ENCODE measurements around the gene THOC7.

THOC7 gene

GRCh38 chr3:63851287-63851686, 12.3 kb downstream of the THOC7 start:
- H3K36me3 ChIP-seq: no peaks in the 10 kb centered on the region
- no peak overlapping the region for H3K4me3 ChIP-seq (ENCODE audit: low read depth in 1 of 2, low read length in 1 of 2)
- H3K27ac ChIP-seq: no peak overlapping the region
- H3K4me1 ChIP-seq (ENCODE audit: control insufficient read depth in 1 of 2, insufficient read depth in 1 of 2, low read depth in 1 of 2, low read length in 1 of 2): peaks cover 4 to 9% of the 10 kb centered on the region in 2 experiments
- H3K9me3 ChIP-seq: no peaks in the 10 kb centered on the region
- TF ChIP-seq, protein P1, sequence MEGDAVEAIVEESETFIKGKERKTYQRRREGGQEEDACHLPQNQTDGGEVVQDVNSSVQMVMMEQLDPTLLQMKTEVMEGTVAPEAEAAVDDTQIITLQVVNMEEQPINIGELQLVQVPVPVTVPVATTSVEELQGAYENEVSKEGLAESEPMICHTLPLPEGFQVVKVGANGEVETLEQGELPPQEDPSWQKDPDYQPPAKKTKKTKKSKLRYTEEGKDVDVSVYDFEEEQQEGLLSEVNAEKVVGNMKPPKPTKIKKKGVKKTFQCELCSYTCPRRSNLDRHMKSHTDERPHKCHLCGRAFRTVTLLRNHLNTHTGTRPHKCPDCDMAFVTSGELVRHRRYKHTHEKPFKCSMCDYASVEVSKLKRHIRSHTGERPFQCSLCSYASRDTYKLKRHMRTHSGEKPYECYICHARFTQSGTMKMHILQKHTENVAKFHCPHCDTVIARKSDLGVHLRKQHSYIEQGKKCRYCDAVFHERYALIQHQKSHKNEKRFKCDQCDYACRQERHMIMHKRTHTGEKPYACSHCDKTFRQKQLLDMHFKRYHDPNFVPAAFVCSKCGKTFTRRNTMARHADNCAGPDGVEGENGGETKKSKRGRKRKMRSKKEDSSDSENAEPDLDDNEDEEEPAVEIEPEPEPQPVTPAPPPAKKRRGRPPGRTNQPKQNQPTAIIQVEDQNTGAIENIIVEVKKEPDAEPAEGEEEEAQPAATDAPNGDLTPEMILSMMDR (IDR thresholded peaks at IDR 0.05): no peak
- no peaks in the 10 kb centered on the region for H3K27me3 ChIP-seq

DNA sequence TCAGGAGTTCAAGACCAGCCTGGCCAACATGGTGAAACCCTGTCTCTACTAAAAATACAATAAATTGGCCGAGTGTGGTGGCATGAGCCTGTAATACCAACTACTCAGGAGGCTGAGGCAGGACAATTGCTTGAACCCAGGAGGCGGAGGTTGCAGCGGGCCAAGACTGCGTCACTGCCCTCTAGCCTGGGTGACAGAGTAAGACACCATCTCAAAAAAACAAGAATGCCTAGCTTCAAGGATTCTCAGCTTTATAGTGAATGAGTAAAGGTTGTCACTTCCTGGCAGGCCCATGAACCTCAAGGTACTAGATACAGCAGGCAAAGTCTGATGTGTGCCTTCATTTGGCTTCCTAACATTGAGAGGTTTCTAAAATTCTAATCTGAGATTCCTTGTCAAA, 14.4 kb downstream of the THOC7 start:
- Histone ChIP-seq H3K9me3 (no peaks in the 10 kb centered on the region), H3K36me3 (no peaks in the 10 kb centered on the region), H3K4me1 (ENCODE audit: control insufficient read depth in 1 of 2, insufficient read depth in 1 of 2, low read depth in 1 of 2, low read length in 1 of 2) (no peaks in the 10 kb centered on the region), H3K27ac (no peak overlapping the region), H3K27me3 (no peaks in the 10 kb centered on the region), H3K4me3 (ENCODE audit: low read depth in 1 of 2, low read length in 1 of 2) (no peak overlapping the region)
- TF ChIP-seq, protein P1 (IDR thresholded peaks at IDR 0.05): no peak

- TF ChIP-seq, protein P1 (IDR thresholded peaks at IDR 0.05): no peak
- Histone ChIP-seq H3K4me3 (ENCODE audit: low read depth in 1 of 2, low read length in 1 of 2) (no peak overlapping the region), H3K27me3 (no peaks in the 10 kb centered on the region), H3K27ac (no peak overlapping the region), H3K4me1 (ENCODE audit: control insufficient read depth in 1 of 2, insufficient read depth in 1 of 2, low read depth in 1 of 2, low read length in 1 of 2) (no peaks in the 10 kb centered on the region), H3K9me3 (no peaks in the 10 kb centered on the region), H3K36me3 (no peaks in the 10 kb centered on the region)
Observed at GRCh38 chr3:63847718-63848450, 15.7 kb downstream of the THOC7 start.

- H3K4me1 ChIP-seq (ENCODE audit: control insufficient read depth in 1 of 2, insufficient read depth in 1 of 2, low read depth in 1 of 2, low read length in 1 of 2): no peaks in the 10 kb centered on the region
- H3K36me3 ChIP-seq: no peaks in the 10 kb centered on the region
- no peak overlapping the region for H3K4me3 ChIP-seq (ENCODE audit: low read depth in 1 of 2, low read length in 1 of 2)
- H3K9me3 ChIP-seq: no peaks in the 10 kb centered on the region
- no peak overlapping the region for H3K27ac ChIP-seq
- TF ChIP-seq, protein P1 (IDR thresholded peaks at IDR 0.05): no peak
- no peaks in the 10 kb centered on the region for H3K27me3 ChIP-seq
Observed at GRCh38 chr3:63845215-63845614, 18.4 kb downstream of the THOC7 start.

GRCh38 chr3:63842127-63842526, 21.5 kb downstream of the THOC7 start:
- no peaks in the 10 kb centered on the region for H3K9me3 ChIP-seq
- H3K27ac ChIP-seq: no peak overlapping the region
- H3K4me3 ChIP-seq (ENCODE audit: low read depth in 1 of 2, low read length in 1 of 2): no peak overlapping the region
- H3K27me3 ChIP-seq: no peaks in the 10 kb centered on the region
- TF ChIP-seq, protein P1 (IDR thresholded peaks at IDR 0.05): no peak
- peaks cover 3% of the 10 kb centered on the region for H3K36me3 ChIP-seq
- no peaks in the 10 kb centered on the region for H3K4me1 ChIP-seq (ENCODE audit: control insufficient read depth in 1 of 2, insufficient read depth in 1 of 2, low read depth in 1 of 2, low read length in 1 of 2)
